Esophagus squamous epithelium (tissue), 4 donors: ENCODE results near the gene IDS.
"Not testable (repeated sequence)": the region's sequence is repeated elsewhere in the genome, so short reads cannot be mapped to it uniquely, and the experiment has no call there.

Experiments used
- CTCF ChIP-seq, 6 experiments: fragments of 450-650 bp in 4 of 6; fragments of 200-600 bp in 2 of 6; sonication (generic) in 2 of 6; IDR thresholded peaks; one replicate each; pipeline ENCODE4 v1.5.1; 2016 to 2019; ENCODE audit warnings: antibody characterized with exemption in 6 of 6, mild to moderate bottlenecking in 4 of 6, moderate library complexity in 4 of 6
- POLR2A ChIP-seq, 4 donors: fragments of 450-650 bp; IDR thresholded peaks; one replicate each; pipeline ENCODE4 v1.6.1; 2017; ENCODE audit warnings: antibody characterized with exemption in 4 of 4, mild to moderate bottlenecking in 4 of 4, moderate library complexity in 3 of 4

GRCh38 chrX:149488008-149488407, 17.1 kb downstream of the IDS start:
- TF ChIP-seq CTCF, POLR2A (IDR thresholded peaks at IDR 0.05): not testable (repeated sequence)
